ENCODE results near the gene PDGFRA. TPM values are rescaled to one million over a fixed set of nuclear protein-coding genes. Genes with fewer than 3 reads are reported as not detected.
A peak's percentile ranks its signal among the peaks of the same experiment; 100 is the strongest.

The PDGFRA gene
- polyA plus RNA-seq, 1 donor from 2014 or later, result 0.43 TPM

GRCh38 chr4:54231768-54232688, 2.9 kb downstream of the PDGFRA start:
- TF ChIP-seq EZH2 (IDR thresholded peaks at IDR 0.05; ENCODE audit: borderline replicate concordance, insufficient read depth, low read length, poor library complexity, severe bottlenecking) (peak; percentile 41), EP300 (conservative IDR thresholded peaks at IDR 0.05; ENCODE audit: poor library complexity, severe bottlenecking) (no peak)
- Histone ChIP-seq H3K79me2 (replicated peaks; ENCODE audit: insufficient read depth, low read length) (no peaks in the 10 kb centered on the region), H3K9me3 (ENCODE audit: low read length) (no peaks in the 10 kb centered on the region), H3K9ac (ENCODE audit: low read length) (no peak overlapping the region), H3K27ac (ENCODE audit: low read length) (no peak overlapping the region), H2AFZ (ENCODE audit: low read depth, low read length) (no peak overlapping the region), H3K4me3 (ENCODE audit: low read length) (peak overlapping the region; percentile 94), H3K4me2 (ENCODE audit: low read length) (no peak overlapping the region), H3K36me3 (ENCODE audit: insufficient read depth, low read length) (no peaks in the 10 kb centered on the region), H3K27me3 (ENCODE audit: insufficient read depth, low read depth, low read length) (peaks cover 65% of the 10 kb centered on the region), H3F3A (ENCODE audit: insufficient read depth, low read length, poor library complexity, severe bottlenecking) (no peaks in the 10 kb centered on the region), H3K9me2 (ENCODE audit: insufficient read depth, low read length) (no peaks in the 10 kb centered on the region), H4K20me1 (ENCODE audit: insufficient read depth) (no peaks in the 10 kb centered on the region)

- Histone ChIP-seq H3K9me3 (ENCODE audit: low read length) (no peaks in the 10 kb centered on the region), H4K20me1 (ENCODE audit: insufficient read depth) (no peaks in the 10 kb centered on the region), H3K4me3 (ENCODE audit: low read length) (peak overlapping the region; percentile 94), H3F3A (ENCODE audit: insufficient read depth, low read length, poor library complexity, severe bottlenecking) (no peaks in the 10 kb centered on the region), H3K9me2 (ENCODE audit: insufficient read depth, low read length) (no peaks in the 10 kb centered on the region), H3K9ac (ENCODE audit: low read length) (peak overlapping the region; percentile 53), H3K27me3 (ENCODE audit: insufficient read depth, low read depth, low read length) (peaks cover 53% of the 10 kb centered on the region), H3K79me2 (replicated peaks; ENCODE audit: insufficient read depth, low read length) (no peaks in the 10 kb centered on the region), H2AFZ (ENCODE audit: low read depth, low read length) (no peak overlapping the region), H3K4me2 (ENCODE audit: low read length) (peak overlapping the region; percentile 70), H3K36me3 (ENCODE audit: insufficient read depth, low read length) (no peaks in the 10 kb centered on the region), H3K27ac (ENCODE audit: low read length) (no peak overlapping the region)
- peak; percentile 93 for TF ChIP-seq RAD21 (conservative IDR thresholded peaks at IDR 0.05)
- no peak for TF ChIP-seq EZH2 (IDR thresholded peaks at IDR 0.05; ENCODE audit: borderline replicate concordance, insufficient read depth, low read length, poor library complexity, severe bottlenecking)
- TF ChIP-seq REST (IDR thresholded peaks at IDR 0.05; ENCODE audit: borderline replicate concordance), result no peak
- no peak for TF ChIP-seq TAF1 (IDR thresholded peaks at IDR 0.05; ENCODE audit: low read depth)
- peak; percentile 40 for TF ChIP-seq MXI1 (conservative IDR thresholded peaks at IDR 0.05; ENCODE audit: poor library complexity, severe bottlenecking)
- TF ChIP-seq CTCF (IDR thresholded peaks at IDR 0.05; ENCODE audit: poor library complexity, severe bottlenecking), result peak; percentile 93
- peak; percentile 90 for TF ChIP-seq SMC3 (conservative IDR thresholded peaks at IDR 0.05; ENCODE audit: poor library complexity)
- TF ChIP-seq EP300 (conservative IDR thresholded peaks at IDR 0.05; ENCODE audit: poor library complexity, severe bottlenecking), result peak; percentile 35
- TF ChIP-seq POLR2AphosphoS5 (IDR thresholded peaks at IDR 0.05), result no peak
Observed at GRCh38 chr4:54233277-54233696, 4.2 kb downstream of the PDGFRA start.

Data from neural cell (in vitro differentiated cells).